ENCODE measurements around the gene LCNL1.

GRCh38 chr9:136946228-136947027 lies 36.4 kb upstream of the LCNL1 start:
- TF ChIP-seq CTCF (IDR thresholded peaks at IDR 0.05) (no peak), POLR2A (IDR thresholded peaks at IDR 0.05) (no peak)

Data from sigmoid colon (tissue), 3 donors.